HEK293 (cell line): ENCODE results near the gene ANKRD44.

Source experiments
- CTCF ChIA-PET: fragments of 350-600 bp; formaldehyde crosslinking; extraction: SDS; loops from one replicate; lab custom pipeline; 2021; ENCODE audit warnings: antibody characterized with exemption; lab: Yijun Ruan, JAX
- POLR2A ChIA-PET: fragments of 300-600 bp; formaldehyde crosslinking; extraction: SDS; loops from one replicate; lab custom pipeline; 2020; ENCODE audit warnings: antibody characterized with exemption, inconsistent platforms; lab: Yijun Ruan, JAX
- H3K27ac ChIP-seq: fragments of 200-500 bp; sonication (Bioruptor generic); 2 replicates; pipeline ENCODE4 v1.5.1; 2014; ENCODE audit warnings: low read depth, low read length, control low read depth, inconsistent platforms; ENCODE audit errors: extremely low read depth
- H3K36me3 ChIP-seq, 2 experiments: fragments of 200-500 bp in 1 of 2; sonication (Bioruptor generic) in 1 of 2; 1 replicate in 1 of 2; 2 replicates in 1 of 2; pipeline ENCODE4 v1.5.1; 2014 to 2017; ENCODE audit warnings: inconsistent platforms in 2 of 2, low read length in 2 of 2; ENCODE audit not compliant: control insufficient read depth in 2 of 2, insufficient read depth in 1 of 2
- H3K4me1 ChIP-seq: fragments of 200-500 bp; sonication (Bioruptor generic); 2 replicates; pipeline ENCODE4 v1.5.1; 2014; ENCODE audit warnings: mild to moderate bottlenecking, low read length, inconsistent platforms; ENCODE audit not compliant: control insufficient read depth, insufficient read depth
- H3K4me3 ChIP-seq: 2 replicates; pipeline ENCODE4 v1.5.1; 2011; ENCODE audit warnings: low read depth, mild to moderate bottlenecking, control low read depth, low read length, moderate library complexity
- H3K9me3 ChIP-seq: fragments of 200-500 bp; sonication (Bioruptor generic); 2 replicates; pipeline ENCODE4 v1.5.1; 2014; ENCODE audit warnings: low read depth, low read length, inconsistent platforms; ENCODE audit not compliant: control insufficient read depth, insufficient read depth
- PRDM1 ChIP-seq: fragments of 450-650 bp; formaldehyde crosslinking; IDR thresholded peaks from 2 replicates; pipeline ENCODE4; 2016; ENCODE audit warnings: missing biosample characterization, missing genetic modification characterization
- PRDM6 ChIP-seq: fragments of 450-650 bp; formaldehyde crosslinking; IDR thresholded peaks from 2 replicates; pipeline ENCODE4 v1.5.1; 2017; ENCODE audit warnings: missing biosample characterization, missing genetic modification characterization
- TRIM28 ChIP-seq: IDR thresholded peaks from 2 replicates; pipeline ENCODE4 v1.6.1; 2011; ENCODE audit warnings: low read length, control low read depth, borderline replicate concordance
- ZEB2 ChIP-seq: fragments of 450-650 bp; formaldehyde crosslinking; IDR thresholded peaks from 2 replicates; pipeline ENCODE4 v1.5.1; 2016; ENCODE audit warnings: missing biosample characterization, missing genetic modification characterization
- ZFP3 ChIP-seq: fragments of 450-650 bp; formaldehyde crosslinking; IDR thresholded peaks from 2 replicates; pipeline ENCODE4 v1.5.1; 2016; ENCODE audit warnings: low read depth, missing biosample characterization, missing genetic modification characterization
- ZNF169 ChIP-seq: fragments of 450-650 bp; formaldehyde crosslinking; IDR thresholded peaks from 2 replicates; pipeline ENCODE4 v1.5.1; 2016; ENCODE audit warnings: missing biosample characterization, missing genetic modification characterization
- ZNF202 ChIP-seq: fragments of 450-650 bp; formaldehyde crosslinking; IDR thresholded peaks from 2 replicates; pipeline ENCODE4 v1.5.1; 2016; ENCODE audit warnings: missing biosample characterization, missing genetic modification characterization, borderline replicate concordance
- ZNF23 ChIP-seq: fragments of 450-650 bp; formaldehyde crosslinking; IDR thresholded peaks from 2 replicates; pipeline ENCODE4 v1.5.1; 2016; ENCODE audit warnings: missing biosample characterization, missing genetic modification characterization, borderline replicate concordance
- ZNF274 ChIP-seq, 2 experiments: fragments of 200-500 bp in 1 of 2; fragments of 450-650 bp in 1 of 2; sonication (Bioruptor generic) in 1 of 2; formaldehyde crosslinking in 1 of 2; IDR thresholded peaks; 2 replicates each; pipeline versions ENCODE4 v1.5.1 to v1.6.1; 2014 to 2016; ENCODE audit warnings: borderline replicate concordance in 1 of 2, inconsistent platforms in 1 of 2, low read length in 1 of 2, missing biosample characterization in 1 of 2, missing genetic modification characterization in 1 of 2
- ZNF311 ChIP-seq: fragments of 450-650 bp; formaldehyde crosslinking; IDR thresholded peaks from 2 replicates; pipeline ENCODE4 v1.5.1; 2017; ENCODE audit warnings: missing biosample characterization, missing genetic modification characterization, borderline replicate concordance
- ZNF335 ChIP-seq: fragments of 450-650 bp; formaldehyde crosslinking; conservative IDR thresholded peaks from 2 replicates; pipeline ENCODE4 v1.5.1; 2016; ENCODE audit warnings: missing biosample characterization, missing genetic modification characterization
- ZNF426 ChIP-seq: fragments of 450-650 bp; formaldehyde crosslinking; IDR thresholded peaks from 2 replicates; pipeline ENCODE4 v1.5.1; 2017; ENCODE audit warnings: missing biosample characterization, missing genetic modification characterization, mild to moderate bottlenecking, inconsistent platforms, moderate library complexity
- ZNF501 ChIP-seq: fragments of 450-650 bp; formaldehyde crosslinking; IDR thresholded peaks from 2 replicates; pipeline ENCODE4 v1.5.1; 2016; ENCODE audit warnings: missing biosample characterization, missing genetic modification characterization
- ZNF510 ChIP-seq: fragments of 450-650 bp; formaldehyde crosslinking; IDR thresholded peaks from 2 replicates; pipeline ENCODE4 v1.5.1; 2018; ENCODE audit warnings: mild to moderate bottlenecking, missing genetic modification characterization, missing biosample characterization; ENCODE audit not compliant: insufficient replicate concordance
- ZNF560 ChIP-seq: fragments of 450-650 bp; formaldehyde crosslinking; IDR thresholded peaks from 2 replicates; pipeline ENCODE4 v1.5.1; 2017; ENCODE audit warnings: missing biosample characterization, missing genetic modification characterization, borderline replicate concordance
- ZNF580 ChIP-seq: fragments of 450-650 bp; formaldehyde crosslinking; IDR thresholded peaks from 2 replicates; pipeline ENCODE4 v1.5.1; 2016; ENCODE audit warnings: missing biosample characterization, missing genetic modification characterization
- ZNF585B ChIP-seq: fragments of 450-650 bp; formaldehyde crosslinking; IDR thresholded peaks from 2 replicates; pipeline ENCODE4 v1.5.1; 2016; ENCODE audit warnings: missing biosample characterization, missing genetic modification characterization
- ZNF621 ChIP-seq: fragments of 450-650 bp; formaldehyde crosslinking; IDR thresholded peaks from 2 replicates; pipeline ENCODE4 v1.5.1; 2017; ENCODE audit warnings: missing biosample characterization, missing genetic modification characterization
- ZNF664 ChIP-seq: fragments of 450-650 bp; formaldehyde crosslinking; IDR thresholded peaks from 2 replicates; pipeline ENCODE4 v1.5.1; 2016; ENCODE audit warnings: missing biosample characterization, missing genetic modification characterization
- TF ChIP-seq, protein P1 (sequence below): fragments of 450-650 bp; formaldehyde crosslinking; IDR thresholded peaks from 2 replicates; pipeline ENCODE4 v1.5.0; 2017; ENCODE audit warnings: missing biosample characterization, missing genetic modification characterization, borderline replicate concordance
- TF ChIP-seq, protein P2 (sequence below): fragments of 450-650 bp; formaldehyde crosslinking; IDR thresholded peaks from 2 replicates; pipeline ENCODE4 v1.5.1; 2016; ENCODE audit warnings: missing biosample characterization, missing genetic modification characterization

The ANKRD44 gene

GRCh38 chr2:197088694-197089093, 221.9 kb downstream of the ANKRD44 start:
- Histone ChIP-seq H3K27ac (no peak overlapping the region), H3K4me3 (no peak overlapping the region), H3K9me3 (no peaks in the 10 kb centered on the region), H3K4me1 (peaks cover 10% of the 10 kb centered on the region), H3K36me3 (no peaks in the 10 kb centered on the region)
- ChIA-PET POLR2A (no interaction called here), CTCF (no interaction called here)
- TF ChIP-seq ZNF510 (no peak), ZNF585B (tag by site-specific recombination) (no peak), ZNF560 (no peak), ZNF274 (IDR thresholded peaks at IDR 0.05; ENCODE audit: low read length) (no peak), ZNF274 (tag by site-specific recombination; IDR thresholded peaks at IDR 0.05; ENCODE audit: borderline replicate concordance) (no peak), ZNF501 (tag by site-specific recombination) (no peak), PRDM1 (tag by site-specific recombination) (no peak), TRIM28 (no peak), ZNF621 (tag by site-specific recombination) (no peak), ZNF311 (tag by site-specific recombination) (no peak), ZNF335 (tag by site-specific recombination) (peak; percentile 94), ZNF664 (tag by site-specific recombination) (no peak), ZNF426 (no peak), PRDM6 (tag by site-specific recombination) (peak; percentile 75)
- TF ChIP-seq, protein P1, sequence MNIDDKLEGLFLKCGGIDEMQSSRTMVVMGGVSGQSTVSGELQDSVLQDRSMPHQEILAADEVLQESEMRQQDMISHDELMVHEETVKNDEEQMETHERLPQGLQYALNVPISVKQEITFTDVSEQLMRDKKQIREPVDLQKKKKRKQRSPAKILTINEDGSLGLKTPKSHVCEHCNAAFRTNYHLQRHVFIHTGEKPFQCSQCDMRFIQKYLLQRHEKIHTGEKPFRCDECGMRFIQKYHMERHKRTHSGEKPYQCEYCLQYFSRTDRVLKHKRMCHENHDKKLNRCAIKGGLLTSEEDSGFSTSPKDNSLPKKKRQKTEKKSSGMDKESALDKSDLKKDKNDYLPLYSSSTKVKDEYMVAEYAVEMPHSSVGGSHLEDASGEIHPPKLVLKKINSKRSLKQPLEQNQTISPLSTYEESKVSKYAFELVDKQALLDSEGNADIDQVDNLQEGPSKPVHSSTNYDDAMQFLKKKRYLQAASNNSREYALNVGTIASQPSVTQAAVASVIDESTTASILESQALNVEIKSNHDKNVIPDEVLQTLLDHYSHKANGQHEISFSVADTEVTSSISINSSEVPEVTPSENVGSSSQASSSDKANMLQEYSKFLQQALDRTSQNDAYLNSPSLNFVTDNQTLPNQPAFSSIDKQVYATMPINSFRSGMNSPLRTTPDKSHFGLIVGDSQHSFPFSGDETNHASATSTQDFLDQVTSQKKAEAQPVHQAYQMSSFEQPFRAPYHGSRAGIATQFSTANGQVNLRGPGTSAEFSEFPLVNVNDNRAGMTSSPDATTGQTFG (tag by site-specific recombination), result no peak

- TF ChIP-seq ZNF23 (tag by site-specific recombination), result no peak
- no peak for TF ChIP-seq ZFP3
- no peak for TF ChIP-seq ZNF169
- no peak for TF ChIP-seq ZNF202 (tag by site-specific recombination)
- no peak for TF ChIP-seq ZNF580 (tag by site-specific recombination)
- no peak for TF ChIP-seq ZEB2 (tag by site-specific recombination)
- TF ChIP-seq, protein P2, sequence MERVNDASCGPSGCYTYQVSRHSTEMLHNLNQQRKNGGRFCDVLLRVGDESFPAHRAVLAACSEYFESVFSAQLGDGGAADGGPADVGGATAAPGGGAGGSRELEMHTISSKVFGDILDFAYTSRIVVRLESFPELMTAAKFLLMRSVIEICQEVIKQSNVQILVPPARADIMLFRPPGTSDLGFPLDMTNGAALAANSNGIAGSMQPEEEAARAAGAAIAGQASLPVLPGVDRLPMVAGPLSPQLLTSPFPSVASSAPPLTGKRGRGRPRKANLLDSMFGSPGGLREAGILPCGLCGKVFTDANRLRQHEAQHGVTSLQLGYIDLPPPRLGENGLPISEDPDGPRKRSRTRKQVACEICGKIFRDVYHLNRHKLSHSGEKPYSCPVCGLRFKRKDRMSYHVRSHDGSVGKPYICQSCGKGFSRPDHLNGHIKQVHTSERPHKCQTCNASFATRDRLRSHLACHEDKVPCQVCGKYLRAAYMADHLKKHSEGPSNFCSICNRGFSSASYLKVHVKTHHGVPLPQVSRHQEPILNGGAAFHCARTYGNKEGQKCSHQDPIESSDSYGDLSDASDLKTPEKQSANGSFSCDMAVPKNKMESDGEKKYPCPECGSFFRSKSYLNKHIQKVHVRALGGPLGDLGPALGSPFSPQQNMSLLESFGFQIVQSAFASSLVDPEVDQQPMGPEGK, result no peak
- Histone ChIP-seq H3K4me3 (no peak overlapping the region), H3K9me3 (no peaks in the 10 kb centered on the region), H3K4me1 (peaks cover 6% of the 10 kb centered on the region), H3K36me3 (no peaks in the 10 kb centered on the region), H3K27ac (no peak overlapping the region)
- POLR2A ChIA-PET, result no interaction called here
- CTCF ChIA-PET, result interaction anchor here (0.6 to 1.7 kb wide), 3 partner anchors 11 to 241 kb away, joined by 3 to 4 read pairs (median 4); no protein-coding TSS in a partner anchor
Measured at GRCh38 chr2:197086500-197086899, 224.1 kb downstream of the ANKRD44 start.
